CD4-positive, alpha-beta T cell treated with Interleukin-6 for 4 hours (primary cell): Measurements from ENCODE around the gene DENND1A.

Experiments used
- DNase-seq: peaks from one replicate; pipeline ENCODE4 v3.0.0-alpha.2; 2020; ENCODE audit warnings: mixed read lengths

DENND1A gene

DNA sequence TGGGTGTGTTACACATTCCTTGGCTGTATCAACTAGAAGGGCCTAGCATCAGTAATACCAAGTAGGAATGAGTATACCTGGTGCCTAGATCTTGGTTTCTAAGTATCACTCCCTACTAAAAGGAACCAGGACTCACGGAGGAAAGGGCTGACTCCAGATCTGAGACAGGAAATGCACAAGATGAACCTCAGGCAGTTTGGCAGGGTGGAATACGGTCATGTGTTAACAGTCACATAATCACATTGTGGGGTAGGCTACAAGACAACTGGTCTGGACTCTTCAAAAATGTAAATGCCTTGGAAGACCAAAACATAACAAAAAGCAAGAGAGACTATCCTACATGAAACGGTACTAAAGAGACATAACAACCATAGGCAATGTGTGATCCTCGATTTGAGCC lies 415.2 kb downstream of the DENND1A start:
- no peak for DNase-seq

DNA sequence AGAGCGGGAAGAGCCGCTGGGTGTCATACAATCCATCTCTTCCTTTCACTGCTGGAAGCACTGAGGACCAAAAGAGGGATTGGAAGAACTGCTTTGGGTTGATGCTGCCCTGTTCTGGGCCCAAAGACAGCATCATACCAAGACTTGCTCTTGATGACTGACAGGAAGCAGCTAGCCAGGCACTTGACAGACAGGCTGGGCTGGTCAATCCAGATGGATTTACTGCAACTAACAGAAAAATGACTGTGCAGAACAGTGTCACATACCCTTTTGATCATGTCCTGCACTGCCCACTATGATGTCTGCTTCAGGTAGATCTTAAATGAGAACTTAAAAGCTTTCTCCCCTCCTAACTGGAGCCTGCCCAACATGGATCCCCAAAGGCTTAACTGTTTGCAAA lies 416.4 kb downstream of the DENND1A start:
- no peak for DNase-seq

DNA sequence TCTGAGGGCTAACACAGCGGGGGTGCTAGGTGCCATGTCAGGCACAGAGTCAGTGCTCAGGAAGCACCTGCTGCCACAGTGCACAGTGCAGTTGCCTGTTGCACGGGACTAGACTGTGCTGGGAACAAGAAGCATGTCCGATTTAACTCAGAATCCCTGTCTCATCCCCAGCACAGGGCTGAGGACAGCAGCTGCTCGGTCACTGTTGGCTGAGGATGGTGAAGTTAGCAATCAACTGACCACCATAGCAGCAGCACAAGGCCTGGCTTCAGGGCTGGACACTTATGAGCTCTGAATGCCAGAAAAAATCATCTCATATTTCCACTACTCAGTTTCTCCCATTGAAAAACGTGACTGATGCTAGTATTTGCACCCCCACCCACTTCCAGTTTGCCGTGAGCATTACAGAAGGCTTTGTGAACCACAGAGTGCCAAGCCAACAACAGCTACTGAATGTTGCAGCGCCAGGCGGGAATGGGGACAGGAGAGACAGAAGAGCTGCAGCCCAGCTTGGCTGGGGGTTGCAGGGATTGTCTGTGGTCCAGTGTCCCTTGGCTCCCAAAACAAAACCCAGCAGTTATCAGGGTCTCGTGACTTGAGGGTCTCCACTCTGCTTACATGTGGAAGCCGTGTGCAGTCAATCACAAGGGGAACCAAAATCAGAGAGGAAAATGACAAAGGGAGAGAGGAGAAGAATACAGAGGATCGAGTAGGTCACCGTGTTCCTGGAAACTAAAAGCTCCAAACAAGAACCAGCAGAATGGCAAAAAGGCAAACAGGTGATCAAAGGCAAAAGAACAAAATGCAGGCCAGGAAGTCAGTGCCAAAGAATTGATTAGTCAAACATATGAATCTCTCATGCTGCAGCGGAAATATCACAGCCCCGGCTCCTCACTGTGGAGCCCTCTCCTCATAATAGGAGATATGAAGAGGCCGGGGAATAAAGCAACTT lies 418.3 kb downstream of the DENND1A start:
- no peak for DNase-seq

DNA sequence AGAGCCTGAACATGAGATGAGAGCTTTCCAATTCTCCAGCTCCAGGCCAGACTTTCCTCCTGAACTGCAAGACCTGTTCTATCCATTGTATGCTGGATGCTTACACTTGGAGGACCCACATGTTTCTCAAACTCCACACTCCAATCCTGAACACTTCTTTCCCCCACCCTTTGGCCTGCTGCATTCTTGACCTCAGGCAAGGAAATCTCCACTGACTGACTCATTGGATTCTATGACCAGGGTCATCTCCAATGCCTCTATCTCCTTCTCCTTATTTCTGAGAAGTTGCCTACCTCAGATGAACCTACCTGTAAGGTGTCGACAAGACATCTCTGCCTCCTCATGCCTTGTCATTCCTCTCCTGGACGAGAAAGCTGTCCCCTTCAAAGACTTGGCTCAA lies 420.3 kb downstream of the DENND1A start:
- no peak for DNase-seq

DNA sequence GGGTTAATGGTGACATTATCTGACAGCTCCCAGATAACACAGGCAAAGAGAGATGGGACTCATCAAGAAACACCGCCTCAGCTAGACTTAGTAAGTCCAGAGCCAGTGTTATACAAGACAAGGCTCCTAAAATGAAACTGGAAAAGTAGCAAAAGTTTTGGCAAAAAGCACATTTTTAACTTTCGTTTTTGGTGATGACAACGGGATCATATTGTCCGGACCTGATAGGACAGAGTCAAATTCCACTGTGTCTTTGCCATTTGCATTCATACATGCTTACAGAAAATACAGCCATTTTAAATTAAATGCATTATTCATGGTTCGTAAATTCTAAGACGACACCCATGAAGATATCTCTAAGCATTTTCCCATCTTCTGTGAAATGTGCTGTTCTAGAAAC lies 421.9 kb downstream of the DENND1A start:
- DNase-seq = no peak

DNA sequence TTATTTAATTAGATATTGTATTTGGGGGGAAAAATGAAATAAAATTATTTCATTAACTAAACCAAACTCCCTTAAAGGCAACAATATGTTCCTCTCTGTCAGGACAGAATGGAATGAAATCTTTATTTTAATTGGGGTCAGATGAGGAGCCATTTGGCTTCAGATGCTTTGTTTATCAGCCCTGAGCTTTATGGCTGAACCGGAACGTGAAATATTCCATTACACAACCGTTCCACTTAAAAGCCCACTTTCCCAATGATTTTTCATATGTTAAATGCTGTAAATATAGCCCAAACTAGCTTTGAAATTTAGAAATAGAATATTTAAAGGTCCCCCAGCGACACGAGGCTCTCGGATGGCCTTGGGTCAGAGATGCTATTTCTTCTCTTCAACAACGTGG lies 424.4 kb downstream of the DENND1A start:
- no peak for DNase-seq

DNA sequence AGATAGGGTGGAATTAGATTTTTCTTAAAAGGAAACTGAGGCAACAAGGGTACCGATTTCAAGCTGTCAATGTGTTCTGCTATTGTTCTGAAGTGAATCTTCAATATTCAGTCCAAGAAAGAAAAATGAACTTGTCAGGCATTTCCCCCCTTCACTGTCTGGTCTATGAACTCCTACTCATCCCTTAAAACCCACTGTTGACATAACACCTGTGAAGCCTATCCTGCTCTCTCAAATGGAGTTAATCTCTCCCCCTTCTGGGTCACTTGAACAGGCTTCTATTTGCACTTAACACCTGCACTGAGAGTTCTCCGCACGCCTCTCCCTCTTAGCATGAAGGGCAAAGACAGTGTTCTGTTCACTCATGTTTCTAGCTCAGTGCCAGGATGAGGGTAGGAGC lies 429.6 kb downstream of the DENND1A start:
- no peak for DNase-seq

DNA sequence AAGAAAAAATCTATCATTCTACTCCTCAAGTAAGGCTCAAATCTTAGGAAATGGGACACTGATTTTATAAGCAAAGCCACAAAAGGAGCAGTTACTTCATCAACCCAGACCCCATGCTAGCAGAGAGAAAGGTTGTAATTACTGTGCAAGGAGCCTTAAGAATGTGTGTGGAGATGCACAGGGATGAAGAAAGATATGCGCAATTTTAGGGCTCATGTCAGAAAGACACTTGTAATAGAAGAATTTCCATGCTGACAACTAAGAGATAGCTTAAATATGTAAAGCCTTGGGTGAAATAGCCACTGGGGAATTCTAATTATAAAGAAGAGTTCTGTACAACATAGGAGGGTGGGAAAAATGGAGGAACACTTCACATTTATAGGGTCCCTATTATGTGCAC lies 432.1 kb downstream of the DENND1A start:
- DNase-seq = no peak

DNA sequence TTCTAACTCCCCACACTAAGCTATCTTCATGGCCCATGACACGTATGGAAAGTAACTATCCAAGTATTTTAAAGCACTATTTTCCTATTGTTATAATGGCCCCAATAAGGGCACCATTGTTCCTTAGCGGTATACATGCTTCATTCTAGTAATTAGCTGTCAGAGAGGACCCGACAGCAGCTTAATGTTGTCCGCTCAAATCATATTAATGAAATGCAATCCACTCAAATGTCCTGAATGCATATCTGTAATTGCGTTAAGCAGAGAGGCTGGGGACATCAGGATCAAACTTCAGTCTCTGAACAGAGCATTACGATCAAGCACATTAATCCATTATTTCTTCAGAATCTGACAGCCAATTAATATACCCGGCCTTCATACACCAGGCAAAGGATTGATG lies 434.2 kb downstream of the DENND1A start:
- no peak for DNase-seq

- no peak for DNase-seq
Measured at GRCh38 chr9:123493627-123494026, 436.3 kb downstream of the DENND1A start.

- no peak for DNase-seq
Measured at GRCh38 chr9:123490688-123491087, 439.2 kb downstream of the DENND1A start.

DNA sequence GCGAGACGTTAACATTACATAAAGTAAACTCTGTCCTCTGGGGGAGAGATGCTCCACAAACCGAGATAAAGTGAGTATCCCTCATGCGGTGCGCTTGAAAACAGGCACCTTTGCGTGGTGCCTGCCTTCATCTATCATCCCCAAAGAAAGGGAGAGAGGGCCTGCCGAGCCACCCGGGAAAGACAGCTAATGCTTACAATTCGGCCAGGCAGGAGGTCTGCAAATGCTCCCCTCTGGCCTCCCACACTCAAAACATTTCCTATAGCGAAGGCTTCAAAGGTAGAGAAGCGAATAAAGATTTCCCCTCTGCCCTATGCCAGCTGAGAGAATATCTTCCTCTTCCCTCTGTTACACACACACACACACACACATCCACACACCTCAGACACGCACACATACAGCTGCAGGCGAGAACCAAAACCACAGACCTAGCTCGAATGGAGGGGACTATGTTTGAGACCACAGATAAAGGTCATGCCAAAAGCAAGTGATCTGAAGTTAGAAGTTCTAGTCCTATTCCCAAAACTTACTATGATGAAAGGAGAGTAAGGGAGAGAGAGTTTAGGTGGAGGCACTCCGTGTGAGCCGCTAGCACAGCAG lies 441.1 kb downstream of the DENND1A start:
- DNase-seq = no peak

- DNase-seq = no peak
Measured at GRCh38 chr9:123487944-123488548, 441.9 kb downstream of the DENND1A start.

- DNase-seq = no peak
Measured at GRCh38 chr9:123486431-123486830, 443.5 kb downstream of the DENND1A start.

- no peak for DNase-seq
Measured at GRCh38 chr9:123485216-123485615, 444.7 kb downstream of the DENND1A start.

GRCh38 chr9:123484130-123484529 lies 445.8 kb downstream of the DENND1A start:
- no peak for DNase-seq

DNA sequence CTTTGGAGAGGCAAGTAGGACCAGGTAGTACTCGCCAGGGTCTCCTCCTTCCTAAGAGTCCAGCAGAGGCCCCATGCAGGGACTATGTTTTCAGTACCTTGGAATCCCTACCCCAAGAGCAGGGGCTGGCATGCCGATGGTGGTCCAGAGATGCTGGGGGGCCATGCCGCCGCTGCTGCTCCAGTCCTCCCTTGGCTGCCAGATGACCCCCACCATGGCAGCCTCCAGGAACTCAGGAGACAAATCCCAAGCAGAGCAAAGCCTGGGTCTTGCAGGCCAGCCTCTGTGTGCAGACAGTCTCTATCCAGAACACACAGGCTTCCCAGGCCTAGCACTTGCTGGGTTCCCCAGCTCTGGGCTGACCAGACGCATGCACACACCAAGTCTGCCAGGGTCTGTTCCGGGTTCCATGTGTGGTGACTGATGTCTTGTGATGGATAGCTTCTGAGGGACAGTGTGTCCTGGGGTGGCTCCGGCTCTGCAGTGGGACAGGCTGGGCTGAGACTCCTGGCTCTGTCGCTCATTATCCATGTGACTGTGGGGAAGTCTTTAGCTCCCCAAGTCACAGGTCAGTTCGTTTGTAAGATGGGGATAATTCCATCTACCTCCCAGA lies 446.6 kb downstream of the DENND1A start:
- DNase-seq = no peak

GRCh38 chr9:123482295-123482968 lies 447.5 kb downstream of the DENND1A start:
- DNase-seq = no peak

DNA sequence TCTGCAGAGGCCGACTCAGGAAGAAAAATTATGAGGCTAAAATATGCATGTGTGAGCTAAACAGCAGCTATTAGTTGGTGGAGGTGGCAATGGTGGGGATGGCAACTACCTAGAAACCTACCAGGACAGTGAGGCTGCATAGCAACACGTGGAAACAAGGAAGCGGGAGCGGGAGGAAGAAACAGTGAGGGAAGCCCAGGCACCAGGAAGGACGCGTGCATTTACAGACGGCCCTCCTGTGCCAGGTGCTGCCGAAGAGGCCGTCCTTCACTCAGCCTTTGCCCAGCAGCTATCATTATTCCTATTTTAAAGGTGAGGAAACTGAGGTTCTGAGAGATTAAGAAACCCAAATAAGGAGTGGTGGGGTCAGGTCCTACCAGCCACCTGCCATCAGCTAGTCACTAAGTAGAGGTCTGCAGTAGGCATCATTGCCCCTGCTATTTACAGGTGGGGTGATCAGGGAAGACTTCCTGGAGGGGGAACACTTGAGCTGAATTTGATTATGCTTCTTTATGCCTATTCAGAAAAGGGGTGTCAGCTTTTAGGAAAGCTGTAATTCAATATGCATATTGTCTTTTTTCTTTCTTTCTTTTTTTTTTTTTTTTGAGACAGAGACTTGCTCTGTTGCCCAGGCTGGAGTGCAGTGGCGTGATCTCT lies 448.6 kb downstream of the DENND1A start:
- no peak for DNase-seq

DNA sequence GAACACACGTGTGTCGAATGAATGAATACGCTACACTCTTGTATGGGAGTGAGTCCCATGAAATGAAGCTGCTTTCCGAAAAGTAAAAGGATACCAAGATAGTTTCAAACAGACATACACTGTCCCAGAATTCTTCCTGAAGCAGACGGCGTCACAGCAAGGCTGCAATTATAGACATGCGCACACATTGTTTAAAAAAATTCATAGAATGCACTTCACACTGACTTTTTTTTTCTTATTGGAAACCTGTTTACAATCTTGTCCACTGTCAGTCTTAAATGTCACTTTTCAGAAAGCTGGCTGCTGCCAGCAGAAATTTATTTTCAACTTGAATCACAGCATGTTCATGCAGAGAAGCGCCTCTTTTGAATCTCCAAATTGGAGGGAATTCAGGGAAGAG lies 449.1 kb downstream of the DENND1A start:
- no peak for DNase-seq

DNA sequence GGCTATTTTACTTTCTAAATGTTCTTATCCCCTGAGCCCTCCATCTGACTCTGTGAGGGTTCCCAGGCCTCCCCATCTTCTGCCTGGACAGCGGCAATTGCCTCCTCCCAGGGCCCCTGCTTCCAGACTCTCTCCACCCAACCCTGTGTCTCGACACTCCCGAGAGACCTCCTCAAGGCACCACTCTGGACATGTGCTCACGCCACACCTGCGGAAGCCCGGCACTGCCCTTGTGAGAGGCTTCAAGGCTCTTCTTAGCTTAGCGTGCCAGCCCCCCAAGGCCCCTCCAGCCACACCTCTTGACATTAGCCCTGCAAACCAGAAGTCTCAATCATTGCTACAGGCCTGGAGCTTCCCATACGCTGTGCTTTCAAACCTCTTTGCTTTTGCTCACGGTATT lies 449.8 kb downstream of the DENND1A start:
- no peak for DNase-seq

DNA sequence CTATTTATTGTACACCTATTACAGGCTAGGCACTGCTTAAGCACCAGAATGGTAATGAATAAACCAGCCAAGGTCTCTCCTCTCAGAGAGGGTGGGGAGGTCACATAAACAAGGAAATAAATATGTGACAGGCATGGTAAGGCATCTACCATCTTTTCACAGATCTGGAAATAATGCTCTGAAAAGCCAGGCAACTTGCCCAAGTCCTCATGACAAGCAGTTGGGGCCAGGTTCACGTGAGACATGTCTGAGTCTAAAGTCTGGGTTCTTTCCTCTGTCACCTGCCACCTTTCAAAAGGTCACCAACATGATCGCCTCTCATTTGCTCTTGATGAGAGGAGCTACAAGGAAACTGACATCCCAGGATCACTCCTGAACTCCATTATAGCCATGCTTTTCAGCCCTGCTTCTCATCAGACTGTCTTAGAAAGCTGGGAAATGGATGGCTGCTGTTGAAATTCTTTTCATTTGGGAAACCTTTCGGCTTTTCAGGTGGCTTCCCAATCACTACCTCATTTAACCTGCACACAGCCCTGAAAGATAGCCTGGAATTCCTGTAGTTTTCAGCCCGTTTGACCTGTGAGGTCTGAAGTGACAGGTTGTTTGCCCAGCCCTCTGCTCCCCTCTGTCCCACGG lies 450.8 kb downstream of the DENND1A start:
- no peak for DNase-seq
